Activated B cell treated with CpG ODN at 0.5 μM for 24 hours (primary cell): ENCODE data around the gene L3MBTL4. TPM values are rescaled to one million over a fixed set of nuclear protein-coding genes. Genes with fewer than 3 reads are reported as not detected.

Experiments
- ATAC-seq: fragments of 200-7000 bp; cut with Tn5 transposase; one replicate; pipeline ENCODE4 v1.10.0; 2021; ENCODE audit warnings: low read depth, mild to moderate bottlenecking, moderate library complexity
- CTCF ChIA-PET: fragments of 350-600 bp; sonication (Branson Sonifier 250); formaldehyde crosslinking; loops from one replicate; lab custom pipeline; 2021; ENCODE audit warnings: antibody characterized with exemption; lab: Charles Lee
- POLR2A ChIA-PET: fragments of 350-600 bp; sonication (Branson Sonifier 250); formaldehyde crosslinking; loops from one replicate; lab custom pipeline; 2021; ENCODE audit warnings: antibody characterized with exemption; lab: Charles Lee
- DNase-seq: peaks from one replicate; pipeline ENCODE4 v3.0.0; 2022
- H3K27ac Mint-ChIP-seq: one replicate; pipeline ENCODE4 v1.8.0; 2020; ENCODE audit warnings: mixed read lengths
- H3K27me3 Mint-ChIP-seq: one replicate; pipeline ENCODE4 v1.8.0; 2021; ENCODE audit warnings: mixed read lengths
- H3K36me3 Mint-ChIP-seq: one replicate; pipeline ENCODE4 v1.8.0; 2021; ENCODE audit warnings: low read depth, mixed read lengths
- H3K4me1 Mint-ChIP-seq: one replicate; pipeline ENCODE4 v1.8.0; 2021; ENCODE audit warnings: mixed read lengths
- H3K4me3 Mint-ChIP-seq: one replicate; pipeline ENCODE4 v1.8.0; 2020; ENCODE audit warnings: mild to moderate bottlenecking, mixed read lengths
- H3K9me3 Mint-ChIP-seq: one replicate; pipeline ENCODE4 v1.8.0; 2020; ENCODE audit warnings: mixed read lengths
- intact Hi-C: fragments of 100-400 bp; cut with micrococcal nuclease; formaldehyde crosslinking; loops from one replicate; pipeline ENCODE4 v1.15.1; 2024
- total RNA-seq: library from RNA; stranded (reverse); gene quantifications from 2 replicates; pipeline ENCODE4 v1.2.3, GENCODE V29; 2022
- TF ChIP-seq, protein P1 (sequence below): fragments of 200-600 bp; IDR thresholded peaks from one replicate; pipeline ENCODE4 v1.8.0; 2022; ENCODE audit warnings: antibody characterized with exemption, mild to moderate bottlenecking

Gene L3MBTL4
- total RNA-seq, 1 donor from 2014 or later: 12.3 TPM

DNA sequence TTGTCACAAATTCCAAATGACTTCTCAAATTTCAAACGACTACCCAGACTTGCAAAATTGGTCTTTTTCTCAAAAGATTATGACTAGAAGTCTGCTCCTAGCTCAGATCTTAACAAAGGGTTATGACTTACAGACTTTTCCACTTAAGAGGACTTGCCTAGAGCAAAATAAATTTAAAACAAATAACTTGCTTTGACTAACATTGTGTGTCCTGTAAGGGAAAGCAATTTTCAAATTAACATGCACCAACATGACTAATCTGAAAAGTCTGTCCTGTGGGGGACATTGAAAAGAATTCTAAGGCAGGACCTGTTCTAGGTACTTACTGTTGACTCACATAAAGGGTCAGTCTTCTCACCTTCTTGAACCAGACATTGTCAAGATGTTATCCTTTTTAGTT, 465.9 kb downstream of the L3MBTL4 start:
- no peak overlapping the region for H3K4me3 Mint-ChIP-seq
- H3K36me3 Mint-ChIP-seq: no peaks in the 10 kb centered on the region
- TF ChIP-seq, protein P1, sequence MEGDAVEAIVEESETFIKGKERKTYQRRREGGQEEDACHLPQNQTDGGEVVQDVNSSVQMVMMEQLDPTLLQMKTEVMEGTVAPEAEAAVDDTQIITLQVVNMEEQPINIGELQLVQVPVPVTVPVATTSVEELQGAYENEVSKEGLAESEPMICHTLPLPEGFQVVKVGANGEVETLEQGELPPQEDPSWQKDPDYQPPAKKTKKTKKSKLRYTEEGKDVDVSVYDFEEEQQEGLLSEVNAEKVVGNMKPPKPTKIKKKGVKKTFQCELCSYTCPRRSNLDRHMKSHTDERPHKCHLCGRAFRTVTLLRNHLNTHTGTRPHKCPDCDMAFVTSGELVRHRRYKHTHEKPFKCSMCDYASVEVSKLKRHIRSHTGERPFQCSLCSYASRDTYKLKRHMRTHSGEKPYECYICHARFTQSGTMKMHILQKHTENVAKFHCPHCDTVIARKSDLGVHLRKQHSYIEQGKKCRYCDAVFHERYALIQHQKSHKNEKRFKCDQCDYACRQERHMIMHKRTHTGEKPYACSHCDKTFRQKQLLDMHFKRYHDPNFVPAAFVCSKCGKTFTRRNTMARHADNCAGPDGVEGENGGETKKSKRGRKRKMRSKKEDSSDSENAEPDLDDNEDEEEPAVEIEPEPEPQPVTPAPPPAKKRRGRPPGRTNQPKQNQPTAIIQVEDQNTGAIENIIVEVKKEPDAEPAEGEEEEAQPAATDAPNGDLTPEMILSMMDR: no peak
- no peak overlapping the region for H3K27ac Mint-ChIP-seq
- POLR2A ChIA-PET: no interaction called here
- no peaks in the 10 kb centered on the region for H3K27me3 Mint-ChIP-seq
- intact Hi-C loops: no loop called here
- ATAC-seq (no peak), DNase-seq (no peak)
- H3K9me3 Mint-ChIP-seq: no peaks in the 10 kb centered on the region
- CTCF ChIA-PET: no interaction called here
- H3K4me1 Mint-ChIP-seq: no peaks in the 10 kb centered on the region

DNA sequence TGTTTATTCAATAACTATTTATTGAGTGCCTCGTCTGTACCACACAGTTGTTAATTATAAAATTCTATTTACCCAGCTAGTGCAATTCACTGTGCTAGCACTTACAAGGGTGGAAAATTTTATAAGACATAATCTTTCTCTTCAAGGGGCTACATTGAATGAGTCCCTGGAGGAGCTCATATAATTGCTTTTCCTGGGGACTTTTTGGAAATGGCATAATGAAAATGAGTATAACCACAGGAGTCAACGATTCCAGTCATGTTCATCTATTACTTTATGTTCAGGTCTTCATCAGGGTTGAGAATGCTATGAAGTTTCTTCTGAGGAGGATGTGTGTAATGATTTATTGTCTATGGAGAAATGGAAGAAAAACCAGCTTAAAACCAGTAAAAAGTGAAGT, 466.5 kb downstream of the L3MBTL4 start:
- intact Hi-C loops: no loop called here
- TF ChIP-seq, protein P1: no peak
- no peaks in the 10 kb centered on the region for H3K4me1 Mint-ChIP-seq
- no peak overlapping the region for H3K4me3 Mint-ChIP-seq
- no peaks in the 10 kb centered on the region for H3K9me3 Mint-ChIP-seq
- no peaks in the 10 kb centered on the region for H3K27me3 Mint-ChIP-seq
- H3K36me3 Mint-ChIP-seq: no peaks in the 10 kb centered on the region
- ChIA-PET CTCF (no interaction called here), POLR2A (no interaction called here)
- DNase-seq (no peak), ATAC-seq (no peak)
- no peak overlapping the region for H3K27ac Mint-ChIP-seq

DNA sequence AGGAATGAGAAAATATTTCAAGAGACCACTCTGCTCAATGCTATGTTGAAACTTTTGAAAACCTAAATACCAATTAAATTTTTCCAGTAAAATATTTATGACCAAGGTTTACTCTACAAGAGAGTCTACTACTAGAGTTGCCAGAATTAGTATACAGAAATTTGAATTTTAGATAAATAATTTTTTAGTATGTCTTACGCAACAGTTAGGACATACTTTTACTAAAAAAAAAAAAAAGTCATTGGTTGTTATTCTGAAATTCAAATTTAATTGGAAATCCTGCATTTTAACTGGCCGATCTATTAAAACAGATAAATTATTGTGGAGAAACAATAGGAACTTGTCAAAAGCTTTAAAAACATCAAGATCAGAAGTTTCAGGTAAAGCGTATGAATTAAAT, 470.3 kb downstream of the L3MBTL4 start:
- Mint-ChIP-seq H3K36me3 (no peaks in the 10 kb centered on the region), H3K27ac (no peak overlapping the region), H3K4me1 (no peaks in the 10 kb centered on the region), H3K4me3 (no peak overlapping the region), H3K27me3 (peaks cover 2% of the 10 kb centered on the region), H3K9me3 (no peaks in the 10 kb centered on the region)
- no peak for DNase-seq
- POLR2A ChIA-PET: no interaction called here
- no peak for ATAC-seq
- intact Hi-C loops: no loop called here
- CTCF ChIA-PET: no interaction called here
- TF ChIP-seq, protein P1: no peak

DNA sequence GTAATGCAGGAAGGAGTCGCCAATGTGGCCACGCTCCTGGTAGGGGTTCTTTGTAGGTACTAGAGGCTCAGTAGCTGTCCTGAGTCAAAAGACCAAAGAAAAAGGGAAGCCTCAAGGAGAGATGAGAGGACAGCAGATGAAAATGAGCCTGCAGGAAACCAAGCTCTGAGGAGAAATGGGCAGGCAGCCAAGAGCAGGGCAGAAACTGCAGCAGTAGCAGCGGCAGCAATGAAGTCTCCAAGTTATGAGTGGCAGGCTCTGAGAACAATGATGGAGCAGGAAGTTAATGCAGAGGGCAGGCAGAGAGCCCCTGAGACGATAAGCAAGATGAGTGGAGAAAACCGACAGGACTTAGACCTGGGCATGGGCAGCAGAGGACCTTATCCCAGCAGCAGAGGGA, 471.2 kb downstream of the L3MBTL4 start:
- CTCF ChIA-PET: no interaction called here
- Mint-ChIP-seq H3K9me3 (no peaks in the 10 kb centered on the region), H3K27ac (no peak overlapping the region), H3K36me3 (no peaks in the 10 kb centered on the region), H3K27me3 (peaks cover 2% of the 10 kb centered on the region), H3K4me1 (no peaks in the 10 kb centered on the region), H3K4me3 (no peak overlapping the region)
- TF ChIP-seq, protein P1: no peak
- POLR2A ChIA-PET: no interaction called here
- ATAC-seq: no peak
- intact Hi-C loops: no loop called here
- DNase-seq: no peak

DNA sequence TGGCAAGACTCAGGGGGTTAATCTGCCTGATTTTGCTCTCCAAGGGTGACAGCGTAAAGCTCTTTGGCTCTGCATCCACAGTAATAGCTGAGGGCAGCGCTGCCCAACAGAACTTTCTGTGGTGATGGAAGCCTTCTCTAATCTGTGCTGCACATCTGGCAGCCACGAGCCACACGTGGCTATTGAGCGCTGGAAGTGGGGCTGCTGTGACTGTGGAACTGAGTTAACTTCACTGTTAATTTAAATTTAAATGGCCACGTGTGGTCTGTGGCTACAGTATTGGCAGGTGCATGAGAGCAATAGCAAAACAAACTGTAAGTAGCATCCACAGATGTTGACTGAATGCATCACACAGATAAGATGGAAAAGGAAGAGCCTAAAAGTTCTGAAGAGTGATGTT, 472.1 kb downstream of the L3MBTL4 start:
- ChIA-PET POLR2A (no interaction called here), CTCF (no interaction called here)
- Mint-ChIP-seq H3K4me1 (no peaks in the 10 kb centered on the region), H3K4me3 (no peak overlapping the region), H3K9me3 (no peaks in the 10 kb centered on the region), H3K27me3 (peaks cover 2% of the 10 kb centered on the region), H3K27ac (no peak overlapping the region), H3K36me3 (no peaks in the 10 kb centered on the region)
- DNase-seq (no peak), ATAC-seq (no peak)
- TF ChIP-seq, protein P1: no peak
- intact Hi-C loops: no loop called here
